ENCODE data around the gene FLACC1.

FLACC1 gene

GRCh38 chr2:201327678-201328077 is 29.5 kb downstream of the FLACC1 start:
- H2AFZ ChIP-seq (ENCODE audit: low read length), result no peak overlapping the region
- no peaks in the 10 kb centered on the region for H3K36me3 ChIP-seq (replicated peaks; ENCODE audit: insufficient read depth, low read length)
- no peaks in the 10 kb centered on the region for H4K20me1 ChIP-seq (ENCODE audit: insufficient read depth, low read length)
- no peak for DNase-seq
- H3K4me3 ChIP-seq (ENCODE audit: low read length), result no peak overlapping the region
- no peaks in the 10 kb centered on the region for H3K79me2 ChIP-seq (ENCODE audit: low read length)
- H3K27me3 ChIP-seq (replicated peaks; ENCODE audit: insufficient read depth, low read length), result no peaks in the 10 kb centered on the region
- no peaks in the 10 kb centered on the region; the same call in 1 of the 2 replicates for H3K9me3 ChIP-seq (replicated peaks; ENCODE audit: insufficient read depth, low read length)
- H3K4me2 ChIP-seq (ENCODE audit: low read depth, low read length), result no peak overlapping the region
- H3K27ac ChIP-seq (ENCODE audit: low read length), result no peak overlapping the region
- H3K4me1 ChIP-seq (ENCODE audit: low read length), result no peaks in the 10 kb centered on the region
- H3F3A ChIP-seq (ENCODE audit: insufficient read depth, low read length), result no peaks in the 10 kb centered on the region
- TF ChIP-seq CTCF (IDR thresholded peaks at IDR 0.05; ENCODE audit: low read length) (no peak), EZH2phosphoT487 (IDR thresholded peaks at IDR 0.05; ENCODE audit: low read length) (no peak), EZH2 (optimal IDR thresholded peaks at IDR 0.05; ENCODE audit: low read depth, low read length) (no peak)
- H3K9ac ChIP-seq (ENCODE audit: low read length), result no peak overlapping the region
- H3K9me2 ChIP-seq (replicated peaks; ENCODE audit: insufficient read depth, low read length), result no peaks in the 10 kb centered on the region

GRCh38 chr2:201322772-201323171 is 34.4 kb downstream of the FLACC1 start:
- no peak overlapping the region for H3K4me2 ChIP-seq (ENCODE audit: low read depth, low read length)
- no peaks in the 10 kb centered on the region for H3K79me2 ChIP-seq (ENCODE audit: low read length)

GRCh38 chr2:201320701-201321100 is 36.4 kb downstream of the FLACC1 start:
- Histone ChIP-seq H4K20me1 (ENCODE audit: insufficient read depth, low read length) (no peaks in the 10 kb centered on the region), H3K4me2 (ENCODE audit: low read depth, low read length) (no peak overlapping the region), H3K27ac (ENCODE audit: low read length) (no peak overlapping the region), H3K9ac (ENCODE audit: low read length) (no peak overlapping the region), H3K9me3 (replicated peaks; ENCODE audit: insufficient read depth, low read length) (no peaks in the 10 kb centered on the region; the same call in 1 of the 2 replicates), H2AFZ (ENCODE audit: low read length) (no peak overlapping the region), H3K4me3 (ENCODE audit: low read length) (no peak overlapping the region), H3K79me2 (ENCODE audit: low read length) (no peaks in the 10 kb centered on the region), H3F3A (ENCODE audit: insufficient read depth, low read length) (no peaks in the 10 kb centered on the region), H3K27me3 (replicated peaks; ENCODE audit: insufficient read depth, low read length) (no peaks in the 10 kb centered on the region), H3K9me2 (replicated peaks; ENCODE audit: insufficient read depth, low read length) (no peaks in the 10 kb centered on the region), H3K4me1 (ENCODE audit: low read length) (no peaks in the 10 kb centered on the region), H3K36me3 (replicated peaks; ENCODE audit: insufficient read depth, low read length) (no peaks in the 10 kb centered on the region)
- TF ChIP-seq CTCF (IDR thresholded peaks at IDR 0.05; ENCODE audit: low read length) (no peak), EZH2 (optimal IDR thresholded peaks at IDR 0.05; ENCODE audit: low read depth, low read length) (no peak), EZH2phosphoT487 (IDR thresholded peaks at IDR 0.05; ENCODE audit: low read length) (no peak)
- DNase-seq, result no peak

More at GRCh38 chr2:201322772-201323171, 34.4 kb downstream of the FLACC1 start:
- Histone ChIP-seq H3K9me2 (replicated peaks; ENCODE audit: insufficient read depth, low read length) (no peaks in the 10 kb centered on the region), H3K4me1 (ENCODE audit: low read length) (no peaks in the 10 kb centered on the region), H3K4me3 (ENCODE audit: low read length) (no peak overlapping the region), H3K27me3 (replicated peaks; ENCODE audit: insufficient read depth, low read length) (no peaks in the 10 kb centered on the region), H3F3A (ENCODE audit: insufficient read depth, low read length) (no peaks in the 10 kb centered on the region), H3K9me3 (replicated peaks; ENCODE audit: insufficient read depth, low read length) (no peaks in the 10 kb centered on the region; the same call in 1 of the 2 replicates), H4K20me1 (ENCODE audit: insufficient read depth, low read length) (no peaks in the 10 kb centered on the region), H3K9ac (ENCODE audit: low read length) (no peak overlapping the region), H3K27ac (ENCODE audit: low read length) (no peak overlapping the region), H3K36me3 (replicated peaks; ENCODE audit: insufficient read depth, low read length) (no peaks in the 10 kb centered on the region), H2AFZ (ENCODE audit: low read length) (no peak overlapping the region)
- no peak for DNase-seq
- TF ChIP-seq EZH2phosphoT487 (IDR thresholded peaks at IDR 0.05; ENCODE audit: low read length) (no peak), CTCF (IDR thresholded peaks at IDR 0.05; ENCODE audit: low read length) (no peak), EZH2 (optimal IDR thresholded peaks at IDR 0.05; ENCODE audit: low read depth, low read length) (no peak)

All from MM.1S (cell line).